Measurements from ENCODE around the gene PTMA.
A peak's percentile ranks its signal among the peaks of the same experiment; 100 is the strongest.
"Not testable (repeated sequence)": the region's sequence is repeated elsewhere in the genome, so short reads cannot be mapped to it uniquely, and the experiment has no call there.

PTMA gene, protein sequence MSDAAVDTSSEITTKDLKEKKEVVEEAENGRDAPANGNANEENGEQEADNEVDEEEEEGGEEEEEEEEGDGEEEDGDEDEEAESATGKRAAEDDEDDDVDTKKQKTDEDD

DNA sequence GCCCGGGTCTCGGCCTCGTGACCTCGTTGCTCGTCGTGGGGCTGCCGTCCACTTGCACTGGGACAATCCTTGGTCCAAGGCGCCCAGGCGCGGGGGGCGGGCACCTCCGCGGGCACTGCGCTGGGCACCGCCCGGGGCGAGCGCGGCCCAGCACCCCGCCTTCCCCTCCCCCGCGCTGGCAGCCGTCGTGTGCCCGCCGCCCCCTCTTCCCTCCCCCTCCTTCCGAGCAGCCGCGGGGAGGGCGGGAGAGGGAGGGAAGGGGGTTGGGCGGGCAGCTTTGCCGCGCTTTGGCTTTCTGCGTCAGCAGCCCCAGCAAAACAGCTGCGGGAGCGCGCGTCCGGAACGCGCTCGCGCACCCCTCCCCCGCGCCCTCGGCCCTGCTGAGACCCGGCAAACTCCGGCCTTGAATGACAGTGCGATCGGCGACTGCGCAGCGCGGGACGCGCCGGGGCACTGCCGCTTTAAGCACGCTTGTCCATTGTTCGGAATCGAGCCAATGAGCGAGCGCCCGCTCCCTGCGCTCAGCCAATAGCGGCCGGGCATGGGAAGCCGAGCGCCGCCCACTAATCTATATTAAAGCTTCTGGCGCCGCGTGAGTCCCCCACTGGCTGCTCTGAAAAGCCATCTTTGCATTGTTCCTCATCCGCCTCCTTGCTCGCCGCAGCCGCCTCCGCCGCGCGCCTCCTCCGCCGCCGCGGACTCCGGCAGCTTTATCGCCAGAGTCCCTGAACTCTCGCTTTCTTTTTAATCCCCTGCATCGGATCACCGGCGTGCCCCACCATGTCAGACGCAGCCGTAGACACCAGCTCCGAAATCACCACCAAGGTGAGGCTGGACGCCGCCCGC lies at the start of gene PTMA:
TSS of gene PTMA (plus strand) at position 599 of the 846 bp plus-strand sequence. CDS start at position 781, 182 bp downstream.
- TF ChIP-seq, protein P1, sequence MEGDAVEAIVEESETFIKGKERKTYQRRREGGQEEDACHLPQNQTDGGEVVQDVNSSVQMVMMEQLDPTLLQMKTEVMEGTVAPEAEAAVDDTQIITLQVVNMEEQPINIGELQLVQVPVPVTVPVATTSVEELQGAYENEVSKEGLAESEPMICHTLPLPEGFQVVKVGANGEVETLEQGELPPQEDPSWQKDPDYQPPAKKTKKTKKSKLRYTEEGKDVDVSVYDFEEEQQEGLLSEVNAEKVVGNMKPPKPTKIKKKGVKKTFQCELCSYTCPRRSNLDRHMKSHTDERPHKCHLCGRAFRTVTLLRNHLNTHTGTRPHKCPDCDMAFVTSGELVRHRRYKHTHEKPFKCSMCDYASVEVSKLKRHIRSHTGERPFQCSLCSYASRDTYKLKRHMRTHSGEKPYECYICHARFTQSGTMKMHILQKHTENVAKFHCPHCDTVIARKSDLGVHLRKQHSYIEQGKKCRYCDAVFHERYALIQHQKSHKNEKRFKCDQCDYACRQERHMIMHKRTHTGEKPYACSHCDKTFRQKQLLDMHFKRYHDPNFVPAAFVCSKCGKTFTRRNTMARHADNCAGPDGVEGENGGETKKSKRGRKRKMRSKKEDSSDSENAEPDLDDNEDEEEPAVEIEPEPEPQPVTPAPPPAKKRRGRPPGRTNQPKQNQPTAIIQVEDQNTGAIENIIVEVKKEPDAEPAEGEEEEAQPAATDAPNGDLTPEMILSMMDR (IDR thresholded peaks at IDR 0.05; ENCODE audit: low read depth, low read length, missing control alignments) = no peak
- DNase-seq (ENCODE audit: extremely low read depth, low read depth) = peak; percentile 98
- H3K4me3 ChIP-seq (replicated peaks; ENCODE audit: low read depth, low read length) = peak within 1 kb of the TSS; percentile 99

DNA sequence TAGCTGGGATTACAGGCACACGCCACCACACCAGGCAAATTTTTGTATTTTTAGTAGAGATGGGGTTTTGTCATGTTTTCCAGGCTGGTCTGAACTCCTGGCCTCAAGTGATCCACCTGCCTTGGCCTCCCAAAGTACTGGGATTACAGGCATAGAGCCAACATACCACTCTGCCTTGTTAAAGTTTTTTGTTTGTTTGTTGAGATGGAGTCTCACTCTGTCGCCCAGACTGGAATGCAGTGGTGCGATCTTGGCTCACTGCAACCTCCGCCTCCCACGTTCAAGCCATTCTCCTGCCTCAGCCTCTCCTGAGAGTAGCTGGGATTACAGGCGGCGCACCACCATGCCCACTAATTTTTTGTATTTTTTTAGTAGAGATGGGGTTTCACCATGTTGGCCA lies 48.3 kb upstream of the PTMA start:
- not testable (repeated sequence) for DNase-seq (ENCODE audit: extremely low read depth, low read depth); H3K4me3 ChIP-seq (replicated peaks; ENCODE audit: low read depth, low read length)

DNA sequence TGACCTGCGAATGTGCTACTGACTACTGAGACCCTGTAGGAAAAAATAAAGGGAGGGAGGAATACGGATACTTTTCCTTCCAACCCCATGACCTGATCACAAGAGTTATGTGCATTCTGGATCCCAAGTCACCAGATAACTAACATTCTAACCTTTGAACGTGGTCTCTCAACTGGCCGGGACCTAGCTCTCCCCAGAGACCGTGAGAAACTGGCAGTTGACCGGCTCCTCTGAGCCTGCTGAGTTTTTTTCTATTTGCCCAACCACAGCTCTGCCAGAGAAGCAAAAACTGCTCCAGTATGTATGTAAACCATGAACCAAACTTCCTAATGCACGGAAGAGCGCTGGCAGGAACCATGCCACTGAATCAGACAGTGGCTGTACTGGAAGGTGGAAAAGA lies 47.5 kb upstream of the PTMA start:
- DNase-seq (ENCODE audit: extremely low read depth, low read depth) = no peak
- TF ChIP-seq, protein P1 (IDR thresholded peaks at IDR 0.05; ENCODE audit: low read depth, low read length, missing control alignments) = no peak
- H3K4me3 ChIP-seq (replicated peaks; ENCODE audit: low read depth, low read length) = no peak overlapping the region

DNA sequence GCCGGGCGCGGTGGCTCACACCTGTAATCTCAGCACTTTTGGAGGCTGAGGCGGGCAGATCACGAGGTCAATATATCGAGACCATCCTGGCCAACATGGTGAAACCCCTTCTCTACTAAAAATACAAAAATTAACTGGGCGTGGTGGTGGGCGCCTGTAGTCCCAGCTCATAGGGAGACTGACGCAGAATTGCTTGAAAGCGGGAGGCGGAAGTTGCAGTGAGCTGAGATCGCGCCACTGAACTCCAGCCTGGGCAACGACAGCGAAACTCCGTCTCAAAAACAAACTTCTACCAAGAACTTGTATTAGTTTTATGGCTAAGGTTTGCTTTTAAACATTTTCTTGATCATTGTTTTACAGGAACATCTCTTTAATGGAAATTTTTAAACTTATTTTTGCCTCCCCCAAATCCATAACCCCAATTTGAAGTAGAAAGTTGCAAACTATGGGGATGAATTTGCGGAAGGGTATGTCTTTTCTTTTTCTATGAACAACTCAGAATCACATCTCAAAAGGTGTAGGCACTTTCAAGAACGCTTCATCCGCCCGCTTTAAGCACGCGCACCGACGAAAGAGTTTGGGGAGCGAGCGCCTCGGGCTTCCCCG lies 46.8 kb upstream of the PTMA start:
- peak overlapping the region; percentile 30 for H3K4me3 ChIP-seq (replicated peaks; ENCODE audit: low read depth, low read length)
- no peak for DNase-seq (ENCODE audit: extremely low read depth, low read depth)
- TF ChIP-seq, protein P1 (IDR thresholded peaks at IDR 0.05; ENCODE audit: low read depth, low read length, missing control alignments) = no peak

DNA sequence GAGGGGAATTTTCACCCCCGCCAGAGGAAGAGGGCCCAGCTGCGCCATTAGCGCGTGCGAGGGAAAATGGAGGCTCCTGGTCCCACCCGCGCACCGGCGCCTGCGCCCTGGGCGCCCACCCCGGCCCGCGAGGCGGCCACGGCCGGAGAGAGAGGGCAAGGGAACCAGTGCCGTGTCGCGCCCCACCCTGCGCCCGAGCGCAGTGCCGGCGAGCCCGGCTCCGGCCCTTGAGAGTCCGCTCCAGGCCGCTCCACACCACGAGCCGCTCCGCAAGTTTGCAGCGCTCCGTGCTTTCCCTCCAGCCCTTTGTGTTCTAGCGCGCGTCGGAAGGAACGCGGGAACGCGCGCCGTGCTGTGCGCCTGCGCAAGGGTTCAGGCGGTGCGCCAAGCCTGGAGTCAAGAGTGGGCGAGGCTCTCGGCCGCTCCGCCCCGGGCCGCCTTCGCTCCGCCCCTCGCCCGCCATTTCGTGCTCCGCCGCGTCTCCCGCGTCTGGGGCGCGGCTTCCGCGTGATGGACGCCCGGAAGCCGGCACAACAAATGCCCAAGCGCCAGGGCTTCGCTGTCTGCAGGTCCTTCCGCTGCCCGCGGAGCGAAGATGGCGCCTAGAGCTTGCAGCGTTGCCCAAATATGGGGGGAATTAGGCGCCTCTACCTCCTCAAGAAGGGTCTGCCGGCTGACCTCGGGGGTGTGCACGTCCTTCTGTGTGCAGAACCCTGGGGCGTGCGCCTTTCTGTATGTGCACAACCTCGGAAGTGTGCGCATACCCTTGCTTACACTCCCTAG lies 46.1 kb upstream of the PTMA start:
- peak; percentile 92 for DNase-seq (ENCODE audit: extremely low read depth, low read depth)
- TF ChIP-seq, protein P1 (IDR thresholded peaks at IDR 0.05; ENCODE audit: low read depth, low read length, missing control alignments) = no peak
- peak overlapping the region; percentile 30 for H3K4me3 ChIP-seq (replicated peaks; ENCODE audit: low read depth, low read length)

DNA sequence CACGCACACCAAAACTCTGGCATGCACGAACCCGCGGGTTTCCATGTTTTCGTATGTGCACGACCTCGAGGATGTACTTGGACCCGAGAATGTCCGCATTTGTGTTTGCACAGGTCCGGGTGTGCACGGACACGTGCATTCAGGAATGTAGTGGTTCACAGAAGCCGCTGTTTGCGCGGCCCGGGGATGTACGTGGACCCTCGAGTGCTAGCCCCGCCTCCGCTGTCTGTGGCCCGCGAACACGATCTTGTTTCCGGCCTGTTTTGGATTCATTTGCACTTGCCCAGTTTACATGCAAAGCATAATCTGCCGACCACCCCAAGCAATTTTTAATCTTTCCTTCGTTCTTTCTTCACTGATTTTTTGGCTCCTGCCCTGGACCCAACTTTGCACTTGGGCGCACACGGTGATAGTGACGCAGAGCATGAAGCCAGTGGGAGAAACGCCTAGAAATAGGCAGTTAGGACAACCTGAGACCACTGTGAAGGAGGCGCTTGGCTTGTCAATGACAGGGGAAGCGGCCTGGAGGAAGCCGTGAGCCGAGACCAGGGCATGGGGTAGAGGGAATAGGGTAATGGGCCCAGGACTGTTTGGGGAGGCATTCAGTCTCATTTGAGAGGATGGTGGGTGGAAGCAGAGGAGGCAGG lies 45.4 kb upstream of the PTMA start:
- no peak for DNase-seq (ENCODE audit: extremely low read depth, low read depth)
- TF ChIP-seq, protein P1 (IDR thresholded peaks at IDR 0.05; ENCODE audit: low read depth, low read length, missing control alignments) = no peak
- 0 out of 2 replicates have a peak overlapping the region, but pooled peaks have one; percentile 5 for H3K4me3 ChIP-seq (replicated peaks; ENCODE audit: low read depth, low read length)
